ENCODE results near the gene SCYGR7.
"Not testable (repeated sequence)": the region's sequence is repeated elsewhere in the genome, so short reads cannot be mapped to it uniquely, and the experiment has no call there.

Gene SCYGR7

GRCh38 chr2:227728035-227728434, at the start of gene SCYGR7:
TSS of gene SCYGR7 (plus strand) at chr2:227728335. CDS start at chr2:227728335, 0 bp downstream.
- no peak for DNase-seq

- no peak for DNase-seq
These were observed 43.9 kb upstream of the SCYGR7 start for GRCh38 chr2:227684258-227684657.

- no peak for DNase-seq
These were observed 40.9 kb upstream of the SCYGR7 start for GRCh38 chr2:227687189-227687588.

GRCh38 chr2:227696990-227697679, 31.0 kb upstream of the SCYGR7 start:
- no peak for DNase-seq

- no peak for DNase-seq
These were observed 26.6 kb upstream of the SCYGR7 start for GRCh38 chr2:227701556-227701955.

GRCh38 chr2:227703280-227703732, 24.8 kb upstream of the SCYGR7 start:
- no peak for DNase-seq

GRCh38 chr2:227703961-227704360, 24.2 kb upstream of the SCYGR7 start:
- no peak for DNase-seq

- no peak for DNase-seq
These were observed 21.3 kb upstream of the SCYGR7 start for GRCh38 chr2:227706859-227707258.

GRCh38 chr2:227707390-227707789, 20.7 kb upstream of the SCYGR7 start:
- DNase-seq: no peak

GRCh38 chr2:227710986-227711385, 17.1 kb upstream of the SCYGR7 start:
- DNase-seq: no peak

- DNase-seq: no peak
These were observed 14.8 kb upstream of the SCYGR7 start for GRCh38 chr2:227713291-227713690.

GRCh38 chr2:227716501-227716900, 11.6 kb upstream of the SCYGR7 start:
- DNase-seq: no peak

- DNase-seq: no peak
These were observed 10.2 kb upstream of the SCYGR7 start, which contains the start of gene SLC19A3 for GRCh38 chr2:227717687-227718567. TSS of gene SLC19A3 (minus strand) at chr2:227718028. CDS start at chr2:227702318, 15,710 bp downstream.

- no peak for DNase-seq
These were observed 8.5 kb upstream of the SCYGR7 start for GRCh38 chr2:227719641-227720040.

GRCh38 chr2:227720680-227721079, 7.5 kb upstream of the SCYGR7 start:
- no peak for DNase-seq

- DNase-seq: not testable (repeated sequence)
These were observed 5.3 kb upstream of the SCYGR7 start for GRCh38 chr2:227722821-227723220.

GRCh38 chr2:227724394-227725039, 3.6 kb upstream of the SCYGR7 start, which contains the start of gene SCYGR6:
TSS of gene SCYGR6 (minus strand) at chr2:227724757. CDS start at chr2:227724757, 0 bp downstream.
- no peak for DNase-seq

GRCh38 chr2:227739351-227739750, 11.2 kb downstream of the SCYGR7 start:
- no peak for DNase-seq

GRCh38 chr2:227740705-227741104, 12.6 kb downstream of the SCYGR7 start:
- DNase-seq: not testable (repeated sequence)

- DNase-seq: no peak
These were observed 17.5 kb downstream of the SCYGR7 start, which contains the start of gene SCYGR8 for GRCh38 chr2:227745594-227745993. TSS of gene SCYGR8 (plus strand) at chr2:227745894. CDS start at chr2:227745894, 0 bp downstream.

GRCh38 chr2:227748079-227748478, 19.9 kb downstream of the SCYGR7 start:
- no peak for DNase-seq

- not testable (repeated sequence) for DNase-seq
These were observed 28.1 kb downstream of the SCYGR7 start for GRCh38 chr2:227756261-227756660.
